WERI-Rb-1 (cell line): ENCODE data around the gene AFAP1.

Experiments
- DNase-seq: peaks from one replicate; pipeline ENCODE4 v3.0.0-alpha.2; 2020
- H3K27ac ChIP-seq: fragments of 250-450 bp; sonication (Bioruptor Pico); 2 replicates; pipeline ENCODE4 v1.5.1; 2020; ENCODE audit warnings: mild to moderate bottlenecking, moderate library complexity
- H3K27me3 ChIP-seq: fragments of 250-450 bp; sonication (Bioruptor Pico); 2 replicates; pipeline ENCODE4 v1.5.1; 2021; ENCODE audit warnings: mild to moderate bottlenecking, low read depth, moderate library complexity; ENCODE audit not compliant: insufficient read depth, severe bottlenecking
- H3K36me3 ChIP-seq: fragments of 250-450 bp; sonication (Bioruptor Pico); 2 replicates; pipeline ENCODE4 v1.5.1; 2020; ENCODE audit warnings: mild to moderate bottlenecking, moderate library complexity
- H3K4me3 ChIP-seq: 2 replicates; pipeline ENCODE4 v1.5.1; 2011; ENCODE audit warnings: low read depth, mild to moderate bottlenecking, control low read depth, low read length
- H3K9me3 ChIP-seq: fragments of 250-450 bp; sonication (Bioruptor Pico); 2 replicates; pipeline ENCODE4 v1.5.1; 2021; ENCODE audit warnings: mild to moderate bottlenecking, moderate library complexity; ENCODE audit not compliant: severe bottlenecking
- TF ChIP-seq, protein P1 (sequence below): IDR thresholded peaks from 2 replicates; pipeline ENCODE4 v1.5.1; 2011; ENCODE audit warnings: low read depth, mild to moderate bottlenecking, control low read depth, inconsistent platforms, low read length

Gene AFAP1

DNA sequence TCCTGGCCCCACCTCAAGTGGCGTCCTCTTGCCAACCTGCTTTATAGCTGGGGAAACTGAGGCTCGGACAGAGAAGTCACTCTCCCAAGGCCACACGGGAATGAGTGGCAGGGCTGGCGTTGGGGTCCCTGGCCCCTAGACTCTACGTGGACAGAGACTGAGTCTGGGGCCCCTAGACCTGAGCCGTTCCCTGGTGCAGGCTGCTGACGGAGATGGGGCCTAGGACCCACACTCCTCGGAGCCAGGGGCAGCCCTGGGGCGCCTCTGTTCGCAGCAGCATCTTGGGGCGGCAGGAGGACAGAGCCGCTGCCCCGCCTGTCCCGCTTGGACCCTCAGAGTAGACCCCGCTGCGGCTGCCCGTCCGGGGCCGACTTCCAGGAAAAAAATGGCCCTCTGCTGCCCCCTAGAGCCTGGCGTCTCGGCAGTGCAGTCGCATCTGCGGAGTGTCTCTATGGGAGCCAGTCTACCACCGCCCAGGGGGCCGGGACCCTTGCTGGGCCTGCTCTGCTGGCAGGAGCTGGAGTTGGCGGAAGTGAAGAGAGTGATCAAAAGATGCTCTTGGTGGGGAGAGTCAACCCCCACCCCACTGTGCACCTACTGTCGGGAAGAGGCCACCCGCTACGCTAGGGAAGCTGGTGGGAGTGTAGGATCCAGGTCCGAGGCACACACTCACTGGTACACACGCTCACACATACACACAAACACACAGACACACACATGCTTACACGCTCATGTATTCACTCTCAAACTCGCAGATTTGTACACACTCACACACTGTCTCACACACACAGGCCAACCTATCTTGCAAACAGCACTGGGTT is 220.1 kb downstream of the AFAP1 start:
- peak; percentile 81 for DNase-seq
- no peak overlapping the region for H3K4me3 ChIP-seq

DNA sequence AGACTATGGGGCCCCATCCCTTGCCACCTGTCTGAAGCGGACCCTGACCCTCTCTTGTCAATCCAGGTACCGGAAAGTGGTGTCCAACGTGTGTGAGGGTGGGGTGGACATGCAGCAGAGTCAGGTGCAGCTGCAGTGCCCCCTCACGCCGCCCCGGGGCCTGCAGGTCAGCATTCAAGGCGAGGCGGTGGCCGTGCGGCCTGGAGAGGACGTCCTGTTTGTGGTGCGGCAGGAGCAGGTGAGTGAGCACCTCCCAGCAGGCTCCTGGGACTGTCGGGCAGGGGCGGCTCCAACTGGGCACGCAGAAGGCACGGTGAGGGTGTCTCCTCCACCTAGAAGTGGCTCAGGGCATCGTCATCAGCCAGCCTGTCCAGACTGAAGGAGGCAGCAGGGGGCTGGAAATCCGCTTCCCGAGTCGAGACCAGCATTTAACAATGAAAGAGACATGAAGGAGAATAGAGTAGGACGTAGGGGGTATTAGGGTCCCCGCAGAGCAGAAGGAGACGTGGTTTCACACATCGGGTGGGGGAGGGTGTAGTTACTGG is 221.6 kb downstream of the AFAP1 start:
- Histone ChIP-seq H3K4me3 (no peak overlapping the region), H3K9me3 (no peaks in the 10 kb centered on the region), H3K36me3 (peaks cover 27% of the 10 kb centered on the region), H3K27ac (no peak overlapping the region), H3K27me3 (no peaks in the 10 kb centered on the region)
- TF ChIP-seq, protein P1, sequence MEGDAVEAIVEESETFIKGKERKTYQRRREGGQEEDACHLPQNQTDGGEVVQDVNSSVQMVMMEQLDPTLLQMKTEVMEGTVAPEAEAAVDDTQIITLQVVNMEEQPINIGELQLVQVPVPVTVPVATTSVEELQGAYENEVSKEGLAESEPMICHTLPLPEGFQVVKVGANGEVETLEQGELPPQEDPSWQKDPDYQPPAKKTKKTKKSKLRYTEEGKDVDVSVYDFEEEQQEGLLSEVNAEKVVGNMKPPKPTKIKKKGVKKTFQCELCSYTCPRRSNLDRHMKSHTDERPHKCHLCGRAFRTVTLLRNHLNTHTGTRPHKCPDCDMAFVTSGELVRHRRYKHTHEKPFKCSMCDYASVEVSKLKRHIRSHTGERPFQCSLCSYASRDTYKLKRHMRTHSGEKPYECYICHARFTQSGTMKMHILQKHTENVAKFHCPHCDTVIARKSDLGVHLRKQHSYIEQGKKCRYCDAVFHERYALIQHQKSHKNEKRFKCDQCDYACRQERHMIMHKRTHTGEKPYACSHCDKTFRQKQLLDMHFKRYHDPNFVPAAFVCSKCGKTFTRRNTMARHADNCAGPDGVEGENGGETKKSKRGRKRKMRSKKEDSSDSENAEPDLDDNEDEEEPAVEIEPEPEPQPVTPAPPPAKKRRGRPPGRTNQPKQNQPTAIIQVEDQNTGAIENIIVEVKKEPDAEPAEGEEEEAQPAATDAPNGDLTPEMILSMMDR, result no peak
- no peak for DNase-seq

More for the DNA sequence above, 220.1 kb downstream of the AFAP1 start:
- TF ChIP-seq, protein P1, result peak; percentile 85
- Histone ChIP-seq H3K36me3 (peaks cover 21% of the 10 kb centered on the region), H3K27me3 (no peaks in the 10 kb centered on the region), H3K9me3 (no peaks in the 10 kb centered on the region), H3K27ac (no peak overlapping the region)

DNA sequence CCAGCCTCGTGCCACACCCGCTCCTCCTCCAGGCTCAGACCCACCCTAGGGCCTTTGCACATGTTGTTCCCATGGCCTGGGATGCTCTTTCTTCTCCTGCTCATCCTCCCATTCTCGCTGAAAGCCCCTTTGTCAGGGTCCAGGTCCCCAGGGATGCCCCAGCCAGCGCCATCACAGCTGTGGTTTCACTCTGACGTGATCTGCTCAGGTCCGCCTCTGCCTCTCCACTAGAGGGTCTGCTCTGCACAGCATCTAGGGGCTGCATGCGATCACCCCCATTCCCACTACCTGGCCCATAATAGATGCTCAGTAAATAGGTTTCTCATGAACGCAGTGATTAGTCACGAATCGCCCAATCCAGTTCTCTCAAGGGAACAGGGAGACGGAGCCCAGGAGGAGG is 222.5 kb downstream of the AFAP1 start:
- H3K4me3 ChIP-seq, result no peak overlapping the region
- no peak overlapping the region for H3K27ac ChIP-seq
- TF ChIP-seq, protein P1, result no peak
- no peak for DNase-seq
- H3K36me3 ChIP-seq, result peaks cover 27% of the 10 kb centered on the region
- H3K9me3 ChIP-seq, result no peaks in the 10 kb centered on the region
- H3K27me3 ChIP-seq, result no peaks in the 10 kb centered on the region

DNA sequence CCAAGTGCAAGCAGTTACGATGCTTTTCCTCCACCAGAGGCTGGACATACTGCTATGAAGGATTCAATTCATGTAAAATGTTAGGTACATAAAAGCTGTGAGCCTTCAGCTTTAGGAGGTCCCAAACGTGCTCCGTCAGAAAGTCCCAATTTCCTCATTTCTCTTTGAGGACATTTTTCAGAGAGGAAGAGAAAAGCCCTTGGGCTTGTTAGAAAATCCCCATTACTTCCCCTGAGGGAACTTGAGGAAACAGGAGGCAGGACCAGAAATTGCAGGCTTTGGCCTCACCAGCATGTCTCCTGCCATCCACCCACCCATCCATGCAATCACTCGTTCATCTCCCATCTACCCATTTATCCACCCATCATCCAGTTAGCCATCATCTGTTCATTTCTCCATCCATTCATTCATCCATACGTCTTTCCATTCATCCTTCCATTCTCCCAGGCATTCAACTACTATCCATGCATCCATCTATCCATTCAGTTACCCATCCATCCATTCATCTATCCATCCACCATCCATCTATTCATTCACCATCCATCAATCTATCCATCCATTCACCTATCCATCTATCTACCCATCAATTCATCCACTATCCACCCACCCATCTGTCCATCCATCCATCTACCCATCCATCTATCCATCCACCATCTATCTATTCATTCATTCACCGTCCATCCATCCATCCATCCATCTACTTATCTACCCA is 223.5 kb downstream of the AFAP1 start:
- DNase-seq, result no peak
- TF ChIP-seq, protein P1, result no peak
- H3K36me3 ChIP-seq, result peaks cover 27% of the 10 kb centered on the region
- H3K27ac ChIP-seq, result no peak overlapping the region
- H3K4me3 ChIP-seq, result no peak overlapping the region
- no peaks in the 10 kb centered on the region for H3K27me3 ChIP-seq
- H3K9me3 ChIP-seq, result no peaks in the 10 kb centered on the region

DNA sequence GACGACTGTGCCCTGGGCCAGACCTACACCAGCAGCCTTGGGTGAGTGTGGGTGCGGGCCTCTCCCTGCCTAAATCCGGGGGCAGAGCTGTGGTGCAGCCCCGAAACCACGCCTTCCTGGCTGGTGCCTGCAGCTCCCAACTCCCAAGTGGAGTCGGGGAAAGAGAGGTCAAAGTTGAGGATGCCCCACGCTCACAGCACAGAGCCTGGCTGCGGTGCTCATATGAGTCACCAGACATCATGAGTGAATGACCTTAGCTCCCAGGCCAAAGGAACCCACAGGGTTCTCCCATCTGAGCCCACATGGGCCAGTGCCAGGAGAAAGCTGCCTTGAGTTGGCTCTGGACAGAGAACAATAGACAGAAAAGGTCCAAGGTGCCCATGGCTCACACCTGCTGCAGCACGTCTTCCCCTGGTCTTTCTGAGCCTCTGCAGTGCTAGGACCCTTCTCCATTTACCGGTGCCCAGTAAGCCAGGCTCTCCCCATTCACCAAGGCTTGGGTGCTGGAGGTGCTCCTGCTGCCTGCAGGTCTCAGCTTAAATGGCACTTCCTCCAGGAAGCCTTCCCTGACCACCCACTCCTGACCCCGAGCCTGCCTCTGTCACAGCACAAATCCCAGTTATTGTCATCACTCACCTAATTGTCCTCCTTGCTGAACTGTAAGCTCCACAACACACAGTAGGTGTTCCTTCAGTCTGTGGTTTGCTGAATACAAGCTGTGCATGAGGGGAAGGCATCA is 224.2 kb downstream of the AFAP1 start:
- peaks cover 27% of the 10 kb centered on the region for H3K36me3 ChIP-seq
- no peak overlapping the region for H3K27ac ChIP-seq
- H3K9me3 ChIP-seq, result no peaks in the 10 kb centered on the region
- no peak for DNase-seq
- H3K4me3 ChIP-seq, result no peak overlapping the region
- no peaks in the 10 kb centered on the region for H3K27me3 ChIP-seq
- TF ChIP-seq, protein P1, result no peak
